ENCODE measurements around the gene FSTL5.

The FSTL5 gene

DNA sequence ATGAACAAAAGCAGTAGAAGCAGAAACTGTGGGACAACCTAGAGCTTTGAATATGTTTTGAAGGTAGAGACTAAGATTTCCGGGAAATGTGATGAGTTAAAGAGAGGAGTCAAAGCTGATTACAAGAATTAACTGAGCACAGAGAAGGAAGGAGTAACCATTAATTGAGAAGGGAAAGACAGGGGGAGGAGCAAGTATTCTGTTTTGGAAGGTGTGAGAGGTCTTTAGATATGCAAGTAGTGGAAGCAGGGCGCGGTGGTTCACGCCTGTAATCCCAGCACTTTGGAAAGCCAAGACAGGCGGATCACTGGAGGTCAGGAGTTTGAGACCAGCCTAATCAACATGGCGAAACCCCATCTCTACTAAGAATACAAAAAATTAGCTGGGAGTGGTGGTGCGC, 171.5 kb downstream of the FSTL5 start:
- TF ChIP-seq, protein P1, sequence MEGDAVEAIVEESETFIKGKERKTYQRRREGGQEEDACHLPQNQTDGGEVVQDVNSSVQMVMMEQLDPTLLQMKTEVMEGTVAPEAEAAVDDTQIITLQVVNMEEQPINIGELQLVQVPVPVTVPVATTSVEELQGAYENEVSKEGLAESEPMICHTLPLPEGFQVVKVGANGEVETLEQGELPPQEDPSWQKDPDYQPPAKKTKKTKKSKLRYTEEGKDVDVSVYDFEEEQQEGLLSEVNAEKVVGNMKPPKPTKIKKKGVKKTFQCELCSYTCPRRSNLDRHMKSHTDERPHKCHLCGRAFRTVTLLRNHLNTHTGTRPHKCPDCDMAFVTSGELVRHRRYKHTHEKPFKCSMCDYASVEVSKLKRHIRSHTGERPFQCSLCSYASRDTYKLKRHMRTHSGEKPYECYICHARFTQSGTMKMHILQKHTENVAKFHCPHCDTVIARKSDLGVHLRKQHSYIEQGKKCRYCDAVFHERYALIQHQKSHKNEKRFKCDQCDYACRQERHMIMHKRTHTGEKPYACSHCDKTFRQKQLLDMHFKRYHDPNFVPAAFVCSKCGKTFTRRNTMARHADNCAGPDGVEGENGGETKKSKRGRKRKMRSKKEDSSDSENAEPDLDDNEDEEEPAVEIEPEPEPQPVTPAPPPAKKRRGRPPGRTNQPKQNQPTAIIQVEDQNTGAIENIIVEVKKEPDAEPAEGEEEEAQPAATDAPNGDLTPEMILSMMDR (IDR thresholded peaks at IDR 0.05; ENCODE audit: low read depth, low read length) = no peak
- DNase-seq (ENCODE audit: extremely low read depth, low read depth) = no peak

DNA sequence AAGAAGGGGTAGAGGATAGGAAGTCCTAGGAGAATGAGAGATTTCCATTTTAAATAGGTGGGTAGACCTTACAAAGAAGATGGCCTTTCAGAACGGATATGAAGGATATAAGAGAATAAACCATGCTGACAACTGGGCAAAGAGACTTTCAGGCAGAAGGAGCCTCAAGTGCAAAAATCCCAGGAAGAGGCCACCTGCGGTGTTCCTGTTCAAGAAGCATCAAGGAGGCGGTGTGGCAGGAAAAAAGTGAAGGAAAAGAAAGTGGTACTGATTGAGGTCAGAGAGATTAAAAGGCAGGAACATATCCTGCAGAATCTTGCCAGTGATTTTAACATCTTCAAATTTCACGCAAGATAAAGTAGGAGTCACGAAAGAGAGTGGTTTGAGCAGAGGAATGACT, 172.0 kb downstream of the FSTL5 start:
- TF ChIP-seq, protein P1 (IDR thresholded peaks at IDR 0.05; ENCODE audit: low read depth, low read length) = no peak
- DNase-seq (ENCODE audit: extremely low read depth, low read depth) = no peak

DNA sequence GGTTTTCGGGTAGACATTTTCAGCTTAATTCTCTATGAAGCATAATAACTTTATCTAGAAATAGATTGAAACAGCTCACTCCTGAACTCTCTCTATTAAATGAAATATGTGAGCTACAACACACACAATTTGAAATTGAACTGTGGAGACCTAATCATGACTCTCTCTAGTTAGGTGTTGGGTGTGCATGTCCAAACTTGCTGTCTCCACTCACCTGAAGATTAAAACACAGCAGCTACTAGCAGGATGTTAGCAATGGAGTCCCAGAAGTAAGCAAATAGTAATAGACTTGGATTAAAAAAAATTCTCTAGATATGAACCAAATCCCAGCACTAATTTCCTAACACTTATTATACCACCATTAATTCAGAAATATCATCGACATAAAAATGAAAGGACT, 173.1 kb downstream of the FSTL5 start:
- no peak for DNase-seq (ENCODE audit: extremely low read depth, low read depth)
- TF ChIP-seq, protein P1 (IDR thresholded peaks at IDR 0.05; ENCODE audit: low read depth, low read length) = no peak

DNA sequence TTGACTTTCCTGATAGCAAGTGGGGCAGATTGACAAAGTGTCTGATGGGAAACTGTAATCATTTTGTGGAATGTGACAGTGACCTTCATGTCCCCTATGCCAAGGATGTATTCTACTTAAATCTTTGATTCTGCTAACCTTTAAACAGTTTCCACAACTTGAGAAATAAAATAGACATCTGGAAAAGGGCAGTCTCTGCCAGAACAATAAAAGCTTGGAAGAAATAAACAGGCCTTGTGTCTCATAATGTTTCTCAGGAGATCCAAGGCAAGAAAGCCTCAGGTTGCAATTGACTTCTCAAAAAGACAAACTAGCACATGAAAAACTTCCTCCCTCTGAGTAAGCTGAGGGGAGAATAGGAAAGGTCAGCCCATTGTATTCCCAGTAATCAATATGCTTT, 174.9 kb downstream of the FSTL5 start:
- TF ChIP-seq, protein P1 (IDR thresholded peaks at IDR 0.05; ENCODE audit: low read depth, low read length) = no peak
- DNase-seq (ENCODE audit: extremely low read depth, low read depth) = no peak

DNA sequence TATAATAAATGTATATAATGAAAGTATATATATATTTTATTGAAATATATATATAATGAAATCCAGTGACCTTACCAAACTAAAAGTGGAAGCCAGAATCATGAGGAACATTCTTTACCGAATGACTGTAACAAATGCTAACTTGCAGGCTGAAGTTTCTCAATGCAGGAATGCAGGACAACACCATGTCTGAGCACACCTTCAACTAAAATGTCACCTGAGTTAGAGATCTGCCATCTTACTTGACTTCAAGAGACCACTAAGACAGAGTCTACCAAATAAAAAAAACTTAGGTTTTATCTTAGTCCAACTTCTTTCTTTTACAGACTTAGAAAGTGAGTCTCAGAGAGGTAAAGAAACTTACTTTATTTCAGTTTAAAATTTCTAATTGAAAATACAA, 176.2 kb downstream of the FSTL5 start:
- DNase-seq (ENCODE audit: extremely low read depth, low read depth) = no peak
- TF ChIP-seq, protein P1 (IDR thresholded peaks at IDR 0.05; ENCODE audit: low read depth, low read length) = no peak

DNA sequence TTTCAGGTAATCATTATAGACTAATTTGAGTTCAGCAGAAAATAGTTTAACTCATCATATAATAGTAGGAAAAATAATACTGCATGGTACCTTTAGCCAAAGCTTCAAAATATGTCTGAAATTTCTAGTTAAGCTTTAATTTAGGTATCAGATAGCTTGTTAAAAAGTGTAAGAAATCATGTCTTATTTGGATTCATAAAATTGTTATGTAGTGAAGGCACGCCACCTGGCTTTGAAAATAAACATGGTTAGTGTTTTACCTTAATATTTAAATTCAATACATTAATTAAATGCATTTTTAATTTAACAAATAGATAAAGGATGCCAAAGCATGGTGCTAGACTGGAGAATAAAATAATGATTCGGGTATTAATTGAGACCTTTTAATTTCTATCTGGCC, 211.4 kb downstream of the FSTL5 start:
- TF ChIP-seq, protein P1 (IDR thresholded peaks at IDR 0.05; ENCODE audit: low read depth, low read length) = no peak
- no peak for DNase-seq (ENCODE audit: extremely low read depth, low read depth)

DNA sequence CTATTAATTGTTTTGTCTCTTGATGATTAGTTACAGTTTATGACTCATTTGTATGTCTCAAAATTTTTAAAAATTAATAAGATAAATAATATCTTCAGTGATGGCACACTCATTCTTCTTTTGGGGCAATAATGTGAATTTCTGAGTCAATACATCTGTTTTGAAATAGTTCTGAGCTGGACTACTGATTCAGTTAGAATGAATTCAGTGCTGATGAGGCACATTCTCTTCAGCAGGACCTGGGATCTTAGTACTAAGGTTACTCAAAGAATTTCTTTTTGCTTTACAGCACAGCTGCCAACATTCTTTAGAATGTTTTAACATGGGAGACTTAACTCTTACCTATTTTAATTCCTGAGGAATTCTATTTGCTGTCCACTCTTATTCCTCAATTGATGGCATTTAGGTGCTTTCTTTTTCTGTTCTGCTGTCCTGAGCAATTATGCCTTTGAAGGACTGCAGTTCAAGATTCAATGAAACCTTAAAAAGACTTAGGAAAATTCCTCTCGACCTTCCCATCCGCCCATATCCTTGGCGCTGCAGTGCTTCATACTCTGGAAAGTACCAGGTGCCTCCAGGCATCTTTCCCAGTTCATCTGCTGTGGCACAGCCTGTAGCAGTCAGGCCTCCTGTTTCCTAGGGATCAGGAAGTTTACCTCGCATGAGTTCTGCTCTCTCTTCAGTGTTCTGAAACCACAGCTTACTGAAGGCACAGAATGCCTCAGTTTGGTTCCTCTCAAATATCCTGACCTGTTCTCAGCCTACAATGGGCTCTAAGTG, 213.7 kb downstream of the FSTL5 start:
- TF ChIP-seq, protein P1 (IDR thresholded peaks at IDR 0.05; ENCODE audit: low read depth, low read length) = no peak
- no peak for DNase-seq (ENCODE audit: extremely low read depth, low read depth)
